Tibial nerve (tissue), 4 donors: Measurements from ENCODE around the gene CENPO.
A peak's percentile ranks its signal among the peaks of the same experiment; 100 is the strongest.

Experiments used
- EP300 ChIP-seq, 2 donors: sonication (generic); formaldehyde crosslinking; IDR thresholded peaks; one replicate each; pipeline ENCODE4 v1.6.1; 2017; ENCODE audit warnings: antibody characterized with exemption in 2 of 2, mild to moderate bottlenecking in 1 of 2
- POLR2A ChIP-seq, 2 donors: fragments of 450-650 bp; IDR thresholded peaks; one replicate each; pipeline ENCODE4 v1.6.1; 2017; ENCODE audit warnings: antibody characterized with exemption in 2 of 2, mild to moderate bottlenecking in 2 of 2, moderate library complexity in 2 of 2
- TF ChIP-seq, protein P1 (sequence below), 5 experiments: fragments of 200-600 bp in 3 of 5; fragments of 450-650 bp in 2 of 5; sonication (generic) in 3 of 5; IDR thresholded peaks; one replicate each; pipeline ENCODE4 v1.5.1; 2016 to 2019; ENCODE audit warnings: antibody characterized with exemption in 5 of 5, mild to moderate bottlenecking in 3 of 5, moderate library complexity in 2 of 5

DNA sequence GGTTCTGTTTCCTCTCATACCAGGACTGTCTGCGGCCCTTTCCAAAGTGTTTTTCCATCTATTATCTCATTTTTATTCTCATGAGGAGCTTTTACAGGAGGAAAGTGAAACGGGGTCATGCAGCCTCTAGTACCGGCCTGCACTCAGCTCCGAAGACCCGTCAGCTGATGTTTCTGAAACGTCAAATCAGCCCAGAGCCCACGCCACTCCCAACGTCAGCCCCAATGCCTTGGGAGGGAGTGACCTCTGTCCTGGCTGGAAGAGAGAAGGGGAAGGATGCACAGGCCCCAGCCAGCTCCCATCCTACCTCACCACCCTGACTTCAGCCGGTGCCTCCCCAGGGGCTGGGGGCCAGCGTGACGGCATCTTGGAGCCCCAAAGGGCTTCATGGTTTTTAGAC is 68.3 kb downstream of the CENPO start:
- TF ChIP-seq, protein P1, sequence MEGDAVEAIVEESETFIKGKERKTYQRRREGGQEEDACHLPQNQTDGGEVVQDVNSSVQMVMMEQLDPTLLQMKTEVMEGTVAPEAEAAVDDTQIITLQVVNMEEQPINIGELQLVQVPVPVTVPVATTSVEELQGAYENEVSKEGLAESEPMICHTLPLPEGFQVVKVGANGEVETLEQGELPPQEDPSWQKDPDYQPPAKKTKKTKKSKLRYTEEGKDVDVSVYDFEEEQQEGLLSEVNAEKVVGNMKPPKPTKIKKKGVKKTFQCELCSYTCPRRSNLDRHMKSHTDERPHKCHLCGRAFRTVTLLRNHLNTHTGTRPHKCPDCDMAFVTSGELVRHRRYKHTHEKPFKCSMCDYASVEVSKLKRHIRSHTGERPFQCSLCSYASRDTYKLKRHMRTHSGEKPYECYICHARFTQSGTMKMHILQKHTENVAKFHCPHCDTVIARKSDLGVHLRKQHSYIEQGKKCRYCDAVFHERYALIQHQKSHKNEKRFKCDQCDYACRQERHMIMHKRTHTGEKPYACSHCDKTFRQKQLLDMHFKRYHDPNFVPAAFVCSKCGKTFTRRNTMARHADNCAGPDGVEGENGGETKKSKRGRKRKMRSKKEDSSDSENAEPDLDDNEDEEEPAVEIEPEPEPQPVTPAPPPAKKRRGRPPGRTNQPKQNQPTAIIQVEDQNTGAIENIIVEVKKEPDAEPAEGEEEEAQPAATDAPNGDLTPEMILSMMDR (IDR thresholded peaks at IDR 0.05), result no peak
- peak; percentile 75 to 76 for TF ChIP-seq EP300 (IDR thresholded peaks at IDR 0.05)
- no peak for TF ChIP-seq POLR2A (IDR thresholded peaks at IDR 0.05)
